ENCODE measurements around the gene CELF4.

Gene CELF4

GRCh38 chr18:37550118-37550875 is 15.3 kb downstream of the CELF4 start:
- H3K4me3 ChIP-seq (ENCODE audit: low read depth, low read length), result no peak overlapping the region

GRCh38 chr18:37548679-37549289 is 16.8 kb downstream of the CELF4 start:
- no peak overlapping the region for H3K4me3 ChIP-seq (ENCODE audit: low read depth, low read length)
- no peak for TF ChIP-seq CTCF (IDR thresholded peaks at IDR 0.05; ENCODE audit: low read depth, low read length, missing control alignments)
- no peak for DNase-seq (ENCODE audit: low read depth)

More at GRCh38 chr18:37550118-37550875, 15.3 kb downstream of the CELF4 start:
- no peak for DNase-seq (ENCODE audit: low read depth)
- no peak for TF ChIP-seq CTCF (IDR thresholded peaks at IDR 0.05; ENCODE audit: low read depth, low read length, missing control alignments)

GRCh38 chr18:37547196-37547827 is 18.3 kb downstream of the CELF4 start:
- no peak for DNase-seq (ENCODE audit: low read depth)
- no peak for TF ChIP-seq CTCF (IDR thresholded peaks at IDR 0.05; ENCODE audit: low read depth, low read length, missing control alignments)

GRCh38 chr18:37546651-37547050 is 18.9 kb downstream of the CELF4 start:
- H3K4me3 ChIP-seq (ENCODE audit: low read depth, low read length), result no peak overlapping the region
- no peak for TF ChIP-seq CTCF (IDR thresholded peaks at IDR 0.05; ENCODE audit: low read depth, low read length, missing control alignments)
- DNase-seq (ENCODE audit: low read depth), result no peak

More at GRCh38 chr18:37547196-37547827, 18.3 kb downstream of the CELF4 start:
- no peak overlapping the region for H3K4me3 ChIP-seq (ENCODE audit: low read depth, low read length)

- no peak for DNase-seq (ENCODE audit: low read depth)
- H3K4me3 ChIP-seq (ENCODE audit: low read depth, low read length), result no peak overlapping the region
- TF ChIP-seq CTCF (IDR thresholded peaks at IDR 0.05; ENCODE audit: low read depth, low read length, missing control alignments), result no peak
Observed at GRCh38 chr18:37546272-37546537, 19.4 kb downstream of the CELF4 start.

GRCh38 chr18:37545461-37546271 is 19.9 kb downstream of the CELF4 start:
- no peak for DNase-seq (ENCODE audit: low read depth)
- H3K4me3 ChIP-seq (ENCODE audit: low read depth, low read length), result no peak overlapping the region
- TF ChIP-seq CTCF (IDR thresholded peaks at IDR 0.05; ENCODE audit: low read depth, low read length, missing control alignments), result no peak

All from GM12864 (cell line).